ENCODE measurements around the gene FHL3.

GRCh38 chr1:38020396-38020795 lies 15.1 kb upstream of the FHL3 start:
- no peak for TF ChIP-seq CTCF (IDR thresholded peaks at IDR 0.05; ENCODE audit: low read depth, low read length, missing input control)
- no peak for TF ChIP-seq SP1 (IDR thresholded peaks at IDR 0.05)
- no peak for TF ChIP-seq TAF1 (conservative IDR thresholded peaks at IDR 0.05)
- no peak for TF ChIP-seq ZBTB33 (IDR thresholded peaks at IDR 0.05)
- no peak for TF ChIP-seq REST (IDR thresholded peaks at IDR 0.05)
- no peak for TF ChIP-seq EGR1 (IDR thresholded peaks at IDR 0.05; ENCODE audit: low read depth in 2 of 2)
- TF ChIP-seq JUND (IDR thresholded peaks at IDR 0.05) = no peak
- no peak for TF ChIP-seq RAD21 (IDR thresholded peaks at IDR 0.05)
- no peak for TF ChIP-seq HNF4A (conservative IDR thresholded peaks at IDR 0.05)
